ENCODE results near the gene KCTD18.

Gene KCTD18

GRCh38 chr2:200484934-200485333 lies 24.9 kb downstream of the KCTD18 start:
- DNase-seq (ENCODE audit: low read depth): no peak

DNA sequence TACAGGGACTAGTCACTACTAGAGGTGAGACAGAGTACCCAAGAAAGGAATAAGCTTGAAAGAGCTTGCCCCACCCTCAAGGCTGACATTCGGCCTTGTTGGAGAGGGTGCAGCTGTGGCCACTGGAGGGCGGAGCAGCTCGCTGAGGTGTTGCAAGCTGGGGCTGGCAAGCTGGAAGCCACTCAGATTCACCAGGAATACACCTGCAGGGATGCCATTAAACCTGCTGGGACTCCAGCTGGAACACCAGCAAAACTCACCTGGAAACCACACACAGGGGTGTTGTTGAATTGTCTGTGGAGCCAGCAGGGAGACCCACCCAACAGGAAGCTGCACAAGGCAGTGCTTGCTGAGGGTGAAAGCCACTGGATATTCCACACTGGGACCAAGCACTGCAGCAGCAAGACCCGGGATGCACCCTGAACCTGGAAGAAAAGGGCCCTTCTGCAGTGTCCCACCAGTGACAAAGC lies 26.1 kb downstream of the KCTD18 start:
- no peak for DNase-seq (ENCODE audit: low read depth)

GRCh38 chr2:200482194-200482593 lies 27.7 kb downstream of the KCTD18 start:
- DNase-seq (ENCODE audit: low read depth): no peak

DNA sequence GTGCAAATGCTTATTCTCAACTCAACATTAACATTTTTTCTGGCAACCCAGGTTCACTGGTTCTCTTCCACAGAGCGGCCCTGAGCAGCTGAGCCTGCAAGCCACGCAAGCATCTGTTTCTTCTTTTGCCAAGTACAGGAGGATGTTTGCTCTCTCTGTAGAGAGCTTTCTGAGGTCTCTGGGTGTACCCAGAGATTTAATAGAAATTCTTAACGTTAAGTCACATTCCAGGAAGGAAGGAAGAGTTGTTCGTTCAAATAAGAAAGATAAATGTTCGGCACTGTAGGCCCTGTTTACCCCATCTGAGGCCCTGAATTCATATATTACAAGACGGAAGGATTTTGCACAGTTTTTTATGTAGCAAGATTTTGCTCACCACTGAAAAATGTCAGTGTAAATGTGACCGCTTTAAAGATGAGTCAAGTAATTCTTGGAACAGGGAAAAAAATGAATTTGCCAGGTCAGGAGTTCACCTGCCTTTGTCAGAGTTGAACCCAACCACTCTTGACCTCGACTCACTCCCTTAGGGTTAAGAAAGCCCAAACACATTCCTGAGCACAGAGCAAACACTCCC lies 30.1 kb downstream of the KCTD18 start:
- DNase-seq (ENCODE audit: low read depth): no peak

DNA sequence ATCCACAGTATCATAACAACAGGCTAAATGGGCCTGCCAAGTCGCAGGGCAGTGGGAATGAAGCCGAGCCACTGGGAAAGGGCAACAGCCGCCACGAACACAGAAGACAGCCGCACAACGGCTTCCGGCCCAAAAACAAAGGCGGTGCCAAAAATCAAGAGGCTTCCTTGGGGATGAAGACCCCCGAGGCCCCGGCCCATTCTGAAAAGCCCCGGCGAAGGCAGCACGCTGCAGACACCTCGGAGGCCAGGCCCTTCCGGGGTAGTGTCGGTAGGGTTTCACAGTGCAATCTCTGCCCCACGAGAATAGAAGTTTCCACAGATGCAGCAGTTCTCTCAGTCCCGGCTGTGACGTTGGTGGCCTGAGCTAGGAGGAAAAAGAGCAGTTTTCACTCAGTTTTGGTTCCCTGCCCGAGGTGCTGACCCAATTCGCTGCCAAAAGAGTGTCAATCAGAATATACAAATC lies 32.2 kb downstream of the KCTD18 start:
- no peak for DNase-seq (ENCODE audit: low read depth)

GRCh38 chr2:200476836-200477235 lies 33.0 kb downstream of the KCTD18 start:
- no peak for DNase-seq (ENCODE audit: low read depth)

DNA sequence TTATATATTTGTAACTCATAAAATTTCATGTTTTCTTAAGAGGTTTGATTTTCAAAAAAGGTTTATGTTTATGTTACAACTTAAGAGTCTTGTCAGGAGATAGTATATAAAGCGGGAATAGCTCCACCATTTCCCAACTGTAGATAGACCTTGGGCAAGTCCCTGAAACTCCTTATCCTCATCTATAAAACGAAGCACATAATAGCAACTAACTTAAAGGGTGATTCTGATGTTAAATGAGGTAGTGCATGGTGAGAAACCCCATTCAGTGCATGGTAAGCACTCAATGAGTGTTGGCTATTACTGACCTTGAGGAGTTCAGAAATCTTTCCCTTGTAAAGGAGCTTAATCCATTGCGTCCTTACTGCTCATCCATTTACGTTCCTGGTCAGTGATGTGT lies 34.1 kb downstream of the KCTD18 start:
- DNase-seq (ENCODE audit: low read depth): no peak

DNA sequence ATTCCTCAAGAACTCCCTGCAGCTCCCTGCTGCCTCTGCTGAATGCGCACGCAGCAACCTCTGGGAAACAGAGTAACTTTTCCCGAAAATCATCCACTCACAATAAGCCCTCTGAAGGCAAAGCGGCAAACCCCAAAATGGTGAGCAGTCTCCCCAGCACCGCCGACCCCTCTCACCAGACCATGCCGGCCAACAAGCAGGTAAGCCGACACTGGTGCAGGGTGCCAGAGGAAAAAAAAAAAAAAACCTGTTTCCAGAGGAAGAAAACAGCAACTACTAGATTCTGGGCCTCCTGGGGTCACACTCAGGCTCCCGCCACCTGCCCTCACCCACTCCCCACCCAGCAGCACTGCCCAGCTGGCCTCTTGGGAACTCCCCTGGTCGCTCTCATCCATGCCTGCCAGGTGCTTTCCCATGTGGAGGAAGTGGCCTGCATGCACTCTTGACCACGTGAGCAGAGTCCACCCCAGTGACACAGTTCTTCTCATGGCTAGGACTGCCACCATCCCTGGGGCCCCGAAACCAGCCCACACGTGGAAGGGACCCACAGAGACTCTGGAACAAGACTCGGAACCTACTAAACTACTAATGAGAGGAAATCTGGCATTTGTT lies 36.9 kb downstream of the KCTD18 start:
- no peak for DNase-seq (ENCODE audit: low read depth)

DNA sequence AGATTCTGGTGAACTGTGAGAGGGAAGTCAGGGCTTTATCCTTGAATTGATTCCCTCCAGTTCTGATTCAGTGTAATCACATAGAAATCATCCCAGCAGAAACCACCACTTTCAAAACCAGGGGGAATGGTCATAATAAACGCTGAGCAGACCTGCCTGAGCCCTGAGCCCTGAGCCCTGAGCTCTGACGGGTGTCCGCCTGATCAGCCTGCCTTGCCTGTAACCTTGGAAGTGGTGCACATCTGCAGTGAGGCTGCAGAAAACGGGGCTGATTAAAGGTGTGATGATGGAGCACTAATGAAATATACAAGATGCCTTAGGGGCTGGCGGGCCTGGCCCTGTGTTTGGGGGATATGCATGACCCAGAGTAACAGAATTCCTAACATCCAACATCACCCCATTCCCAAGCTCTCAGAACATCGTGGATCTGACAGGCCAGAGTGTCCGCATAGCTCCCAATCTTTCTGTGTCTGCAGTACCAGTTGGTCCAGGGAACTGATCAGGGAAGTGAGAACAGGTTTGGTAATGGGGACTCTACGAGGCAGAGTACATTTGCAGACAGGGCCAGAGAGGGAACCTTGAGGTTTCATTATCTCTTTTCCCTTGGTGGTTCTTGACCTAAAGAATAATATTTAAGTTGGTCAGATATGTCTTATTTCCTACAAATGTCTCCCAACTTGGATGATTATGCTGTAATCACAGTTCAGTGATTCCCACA lies 37.8 kb downstream of the KCTD18 start:
- no peak for DNase-seq (ENCODE audit: low read depth)

DNA sequence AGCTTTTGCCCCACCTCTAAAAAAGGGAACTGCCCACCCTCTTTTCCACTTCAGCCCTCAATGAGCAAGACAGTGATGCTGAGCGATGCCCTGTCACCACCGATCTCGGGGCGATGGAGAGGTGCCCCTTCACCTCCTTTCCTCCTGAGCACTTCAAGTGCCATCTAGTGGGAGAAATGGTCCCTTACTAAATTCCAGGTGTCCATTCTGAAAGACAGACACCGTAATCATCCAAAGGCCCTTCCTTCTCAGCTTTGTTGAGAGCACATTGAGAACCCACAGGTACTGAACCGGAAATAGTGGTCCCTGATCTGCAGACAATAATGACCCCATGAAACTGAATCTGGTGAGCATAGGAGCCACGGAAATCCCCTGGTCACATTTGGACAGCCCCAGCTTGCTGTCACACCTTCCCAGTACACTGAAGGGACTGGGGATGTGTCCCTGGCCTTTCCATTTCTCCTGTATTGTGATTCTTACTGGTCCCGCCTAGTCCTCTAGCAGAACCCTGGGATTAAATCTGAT lies 38.5 kb downstream of the KCTD18 start:
- no peak for DNase-seq (ENCODE audit: low read depth)

DNA sequence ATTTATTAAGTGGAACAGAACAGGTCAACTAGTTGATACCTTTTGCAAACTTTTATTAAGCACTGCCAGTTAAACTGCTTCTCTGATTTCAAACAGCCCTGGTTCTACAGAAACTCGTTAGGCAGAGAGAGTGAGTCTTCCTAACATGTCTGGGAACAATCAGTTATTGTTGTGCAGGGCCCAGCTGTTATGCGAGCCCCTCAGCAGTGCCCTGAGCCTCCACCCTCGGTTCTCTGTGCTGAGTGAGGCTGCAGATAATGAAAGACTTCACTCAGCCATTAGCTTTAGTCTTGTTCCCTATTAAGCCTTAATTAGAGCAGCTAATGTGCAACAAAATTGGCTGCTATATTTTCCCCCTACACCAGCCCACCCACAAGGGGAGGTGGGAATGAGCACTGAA lies 39.6 kb downstream of the KCTD18 start:
- no peak for DNase-seq (ENCODE audit: low read depth)

DNA sequence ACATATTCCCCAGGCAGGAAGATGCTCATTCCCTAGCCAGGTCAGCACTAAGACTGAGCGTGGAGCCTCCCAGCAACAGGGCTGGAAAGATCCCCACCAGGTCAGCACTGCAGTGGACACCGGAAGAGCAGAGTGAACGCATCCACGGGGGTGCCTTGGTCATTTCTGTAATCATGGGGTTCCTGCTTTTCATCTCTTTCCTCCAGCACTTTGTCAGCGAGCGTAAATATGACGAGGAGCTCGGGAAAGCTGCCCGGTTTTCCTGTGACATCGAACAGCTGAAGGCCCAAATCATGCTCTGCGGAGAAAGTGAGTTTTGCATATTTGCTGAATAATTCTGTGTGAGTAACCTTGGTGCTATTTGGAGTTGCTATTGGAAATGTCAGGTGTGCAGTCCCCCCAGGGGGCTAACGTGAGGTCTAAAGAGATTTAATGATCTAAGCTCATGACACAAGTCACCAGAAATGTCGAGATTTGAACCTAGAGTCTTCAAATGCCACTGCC lies 40.1 kb downstream of the KCTD18 start:
- no peak for DNase-seq (ENCODE audit: low read depth)

DNA sequence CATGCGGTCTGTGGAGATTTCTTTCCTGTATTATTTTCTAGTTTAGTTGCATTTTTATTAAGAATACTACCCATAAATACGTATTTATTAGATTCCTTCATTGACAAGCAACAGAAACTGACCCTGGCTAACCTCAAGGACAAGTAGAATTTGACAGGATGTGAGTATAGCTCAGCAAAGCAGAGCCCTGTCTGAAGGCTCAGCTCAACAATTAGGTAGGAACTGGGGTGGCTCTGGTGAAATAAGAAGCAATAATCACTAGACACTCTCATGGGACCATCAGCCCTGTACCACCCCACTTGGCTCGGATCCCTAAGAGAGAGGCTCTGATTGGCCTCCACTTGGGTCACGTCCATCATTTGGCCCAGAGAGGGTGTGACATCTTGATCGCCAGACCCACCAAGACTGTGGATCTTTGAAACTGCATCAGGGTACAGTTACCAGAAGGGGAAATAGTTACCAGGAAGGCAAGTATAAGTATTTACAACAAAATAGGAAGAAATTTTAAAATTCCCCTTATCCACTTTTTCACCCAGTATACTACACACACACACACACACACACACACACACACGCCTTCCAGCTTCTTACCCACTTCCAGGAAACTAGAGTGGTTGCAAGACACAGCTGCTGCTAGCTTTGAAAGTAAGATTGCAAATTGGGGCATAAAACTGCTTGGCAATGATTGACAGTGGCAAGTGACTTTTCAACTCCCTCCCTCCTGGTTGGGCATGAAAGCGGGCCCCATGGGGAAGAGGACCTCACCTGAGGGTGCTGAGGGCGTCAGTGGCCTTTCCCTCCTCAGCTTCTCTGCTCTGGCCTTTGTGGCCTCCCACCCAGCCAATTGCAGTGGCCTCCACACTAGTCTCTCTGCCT lies 41.8 kb downstream of the KCTD18 start:
- no peak for DNase-seq (ENCODE audit: low read depth)

DNA sequence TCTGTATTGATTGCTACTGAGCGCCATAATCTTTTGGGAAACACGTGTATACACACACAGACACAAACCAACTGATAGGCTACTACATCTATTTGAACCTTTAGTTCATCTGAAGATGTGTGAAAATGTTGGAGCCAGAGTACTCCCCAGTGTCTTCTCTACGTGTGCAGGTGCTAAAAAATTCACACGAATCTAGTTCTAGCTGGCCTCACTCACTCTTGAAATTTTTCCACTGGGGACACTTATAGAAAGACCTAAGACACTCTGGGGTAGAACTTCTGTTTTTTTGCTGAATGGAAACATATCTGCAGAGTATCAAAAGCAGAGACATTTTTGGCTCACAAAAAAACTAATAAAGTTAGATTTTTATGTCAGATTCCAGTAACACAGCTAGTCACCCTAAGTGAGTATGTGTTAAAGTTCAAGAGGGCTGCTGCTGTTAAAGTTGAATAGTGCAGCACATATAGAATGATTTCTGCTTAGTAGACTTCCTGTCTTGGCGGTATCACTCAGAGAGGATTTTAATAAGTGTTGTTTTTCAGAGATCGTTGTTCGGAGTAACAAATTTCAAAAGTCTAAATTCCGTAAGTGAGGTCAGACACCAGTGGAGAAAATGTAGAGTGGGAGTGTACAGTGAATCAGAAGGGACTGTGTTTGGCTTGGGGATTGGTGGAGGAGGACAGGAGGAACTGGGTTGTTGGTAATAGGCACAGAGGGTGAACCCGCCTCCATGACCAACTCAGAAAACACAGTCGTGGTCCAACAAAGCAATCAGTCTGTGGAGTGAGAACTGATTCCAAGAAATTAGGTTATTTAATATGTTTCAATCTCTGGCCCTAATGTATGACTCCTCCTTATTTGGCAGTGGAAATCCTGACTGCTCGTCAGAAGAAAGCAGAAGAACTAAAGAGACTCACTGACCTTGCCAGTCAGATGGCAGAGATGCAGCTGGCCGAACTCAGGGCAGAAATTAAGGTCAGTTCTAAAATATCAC lies 43.1 kb downstream of the KCTD18 start:
- DNase-seq (ENCODE audit: low read depth): no peak

DNA sequence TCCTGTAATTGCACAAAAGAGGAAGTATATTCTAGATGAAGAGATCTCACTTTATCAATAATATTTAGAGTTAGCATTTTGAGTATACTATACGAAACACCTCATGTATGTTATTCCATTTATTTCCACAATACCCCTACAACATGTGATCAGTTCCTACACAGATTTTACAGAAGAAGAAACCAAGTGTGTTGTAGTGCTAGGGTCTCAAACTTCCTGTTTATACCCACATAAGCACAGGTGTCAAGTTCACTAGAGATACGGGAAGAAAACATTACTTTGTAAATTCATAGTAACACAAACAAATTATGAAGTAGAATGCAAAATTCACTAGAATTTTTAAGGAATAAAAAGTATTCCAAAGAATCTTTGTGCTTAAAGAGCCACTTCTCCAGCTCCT lies 46.4 kb downstream of the KCTD18 start:
- DNase-seq (ENCODE audit: low read depth): no peak

GRCh38 chr2:200461846-200462710 lies 47.8 kb downstream of the KCTD18 start:
- no peak for DNase-seq (ENCODE audit: low read depth)

- no peak for DNase-seq (ENCODE audit: low read depth)
Measured at GRCh38 chr2:200459101-200459500, 50.8 kb downstream of the KCTD18 start.

DNA sequence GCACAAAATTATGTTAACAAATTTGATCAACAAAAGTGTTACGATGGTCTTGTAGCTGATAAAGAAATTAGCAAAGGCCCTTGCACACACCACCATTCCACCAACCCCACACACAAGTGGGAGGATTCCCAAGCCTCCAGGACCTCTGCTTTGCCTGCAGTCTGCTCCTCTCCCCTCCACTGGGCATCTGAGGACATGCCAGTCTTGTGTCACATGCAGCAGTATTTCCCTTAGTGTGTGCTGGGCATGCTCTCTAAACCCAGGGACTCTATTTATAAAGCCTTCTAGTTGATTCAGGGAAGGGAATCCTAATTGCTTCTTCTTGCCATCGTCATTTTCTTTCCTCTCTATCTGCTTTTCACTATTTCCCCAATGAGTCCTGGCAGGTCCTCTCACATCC lies 53.3 kb downstream of the KCTD18 start:
- no peak for DNase-seq (ENCODE audit: low read depth)

- DNase-seq (ENCODE audit: low read depth): no peak
Measured at GRCh38 chr2:200455958-200456421, 53.9 kb downstream of the KCTD18 start.
